A549 treated with CpdA at 1 μM for 4 hours (cell line): ENCODE data around the gene RC3H1. TPM values are rescaled to one million over a fixed set of nuclear protein-coding genes. Genes with fewer than 3 reads are reported as not detected.

Source experiments
- total RNA-seq: library from RNA; stranded (reverse); fragments of 200-300 nt; extraction: Qiagen RNA extraction; gene quantifications from 5 replicates; pipeline ENCODE4 v1.2.3, GENCODE V29; 2022; ENCODE audit warnings: low read depth

Gene RC3H1
- total RNA-seq = 5.2 to 9.5 TPM (median 5.5 TPM) in 5 replicates

GRCh38 chr1:174022080-174022975, at the start of gene RC3H1:
Gene RC3H1 (minus strand): TSS chr1:174022357. CDS start chr1:173992985, 29,372 bp downstream.

DNA sequence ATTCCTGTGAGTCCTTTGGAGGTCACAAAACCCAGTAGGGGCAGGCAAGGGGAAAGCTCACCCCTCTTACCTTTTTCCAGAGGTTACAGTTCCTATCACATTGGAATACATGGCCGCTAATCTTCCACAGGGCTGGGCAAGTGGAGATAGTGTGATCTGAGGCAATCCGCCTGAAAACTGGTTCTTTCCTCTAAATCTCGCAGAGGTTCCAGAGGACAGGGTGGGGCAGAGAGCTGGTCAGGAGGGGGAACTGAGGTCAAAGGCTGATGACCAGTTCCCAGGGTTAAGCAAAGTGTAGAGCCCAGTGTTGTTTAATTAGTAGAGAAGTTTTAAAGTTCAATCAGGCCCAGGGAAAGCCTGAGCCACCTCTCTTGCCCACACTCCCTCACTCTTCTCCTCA, 105.0 kb downstream of the RC3H1 start, which contains the start of gene SERPINC1:
SERPINC1 (minus strand) TSS at position 179 of the 400 bp plus-strand sequence; CDS start at position 111, 68 bp downstream.

Other genes starting within 250 kb of the RC3H1 start
- 37.2 to 46.4 TPM (median 42.7 TPM) in 5 replicates for gene DARS2, start 197.7 kb downstream of the RC3H1 start, total RNA-seq
- gene CENPL, start 197.5 kb downstream of the RC3H1 start, total RNA-seq = 10.2 to 12.4 TPM (median 11.4 TPM) in 5 replicates
- gene GAS5, start 154.4 kb downstream of the RC3H1 start, total RNA-seq = 279 to 334 TPM (median 309 TPM) in 5 replicates
- 0.94 to 1.4 TPM (median 1.3 TPM) in 5 replicates for gene ZBTB37, start 154.0 kb downstream of the RC3H1 start, total RNA-seq
- 0.13 to 0.15 TPM (median 0.14 TPM) in 3 of 5 replicates, not detected in the others for gene SERPINC1, start 105.0 kb downstream of the RC3H1 start, total RNA-seq
- gene RABGAP1L, start 137.2 kb upstream of the RC3H1 start, total RNA-seq = 4.4 to 6.7 TPM (median 5.3 TPM) in 5 replicates